Keratinocyte (primary cell): ENCODE data around the gene LSAMP. TPM values are rescaled to one million over a fixed set of nuclear protein-coding genes. Genes with fewer than 3 reads are reported as not detected.

ENCODE experiments used
- DNase-seq: peaks from one replicate; pipeline ENCODE4 v3.0.0-alpha.2; 2011; ENCODE audit warnings: low read depth, missing footprints, low spot score
- FAIRE-seq: peaks from 2 replicates; lab custom pipeline; 2011; peaks lifted over from hg19 to GRCh38; lab: Jason Lieb, UNC
- H2AFZ ChIP-seq: 2 replicates; pipeline ENCODE4 v1.6.0; 2012; ENCODE audit warnings: low read length, control low read depth, inconsistent platforms; ENCODE audit not compliant: control insufficient read depth
- H3K27ac ChIP-seq: 2 replicates; pipeline ENCODE4 v1.5.1; 2011; ENCODE audit warnings: low read length; ENCODE audit not compliant: control insufficient read depth, insufficient read depth
- H3K27me3 ChIP-seq: 3 replicates; pipeline ENCODE4 v1.6.0; 2011; ENCODE audit warnings: low read length; ENCODE audit not compliant: control insufficient read depth, insufficient read depth; ENCODE audit errors: extremely low read depth
- H3K36me3 ChIP-seq, 2 experiments: 2 replicates in 1 of 2; 3 replicates in 1 of 2; pipeline ENCODE4 v1.5.1; 2011; ENCODE audit warnings: low read length in 2 of 2, mild to moderate bottlenecking in 1 of 2; ENCODE audit not compliant: control insufficient read depth in 2 of 2, insufficient read depth in 2 of 2; ENCODE audit errors: extremely low read depth in 1 of 2
- H3K4me1 ChIP-seq: 3 replicates; pipeline ENCODE4 v1.5.1; 2011; ENCODE audit warnings: low read length; ENCODE audit not compliant: control insufficient read depth, insufficient read depth; ENCODE audit errors: extremely low read depth
- H3K4me2 ChIP-seq: 3 replicates; pipeline ENCODE4 v1.6.0; 2011; ENCODE audit warnings: low read depth, low read length; ENCODE audit not compliant: control insufficient read depth, insufficient read depth; ENCODE audit errors: extremely low read depth
- H3K4me3 ChIP-seq, 3 experiments: fragments of 200-600 bp in 1 of 3; sonication (generic) in 1 of 3; 2 replicates in 2 of 3; 3 replicates in 1 of 3; pipeline ENCODE4 v1.5.1; 2011 to 2016; ENCODE audit warnings: low read length in 3 of 3, mild to moderate bottlenecking in 3 of 3, control low read depth in 2 of 3, inconsistent platforms in 1 of 3, low read depth in 1 of 3, mixed read lengths in 1 of 3, mixed run types in 1 of 3, moderate library complexity in 1 of 3; ENCODE audit not compliant: control insufficient read depth in 2 of 3, insufficient read depth in 2 of 3; ENCODE audit errors: extremely low read depth in 1 of 3
- H3K79me2 ChIP-seq: 2 replicates; pipeline ENCODE4 v1.6.0; 2012; ENCODE audit warnings: low read length; ENCODE audit not compliant: control insufficient read depth, insufficient read depth
- H3K9ac ChIP-seq: 3 replicates; pipeline ENCODE4 v1.6.0; 2011; ENCODE audit warnings: low read length; ENCODE audit not compliant: control insufficient read depth, insufficient read depth; ENCODE audit errors: extremely low read depth
- H3K9me1 ChIP-seq: 3 replicates; pipeline ENCODE4 v1.6.0; 2011; ENCODE audit warnings: low read length; ENCODE audit not compliant: control insufficient read depth, insufficient read depth; ENCODE audit errors: extremely low read depth
- H3K9me3 ChIP-seq: 2 replicates; pipeline ENCODE4 v1.5.1; 2012; ENCODE audit warnings: low read depth, low read length; ENCODE audit not compliant: control insufficient read depth
- H4K20me1 ChIP-seq: 3 replicates; pipeline ENCODE4 v1.6.0; 2011; ENCODE audit warnings: low read length; ENCODE audit not compliant: control insufficient read depth, insufficient read depth; ENCODE audit errors: extremely low read depth
- EZH2 ChIP-seq: IDR thresholded peaks from one replicate; pipeline ENCODE4 v1.6.1; 2012; ENCODE audit warnings: inconsistent platforms, mild to moderate bottlenecking, low read length, moderate library complexity
- dilution Hi-C: fragments of 300-500 bp; cut with MboI; formaldehyde crosslinking; loops from one replicate; pipeline ENCODE4 v1.7.0; 2020; ENCODE audit warnings: low sequenced_read_pairs; ENCODE audit not compliant: extremely low pct_ligation_motif_present
- polyA plus RNA-seq, 5 experiments: library from polyadenylated mRNA; depleted of rRNA in 3 of 5; stranded (reverse) in 3 of 5; stranded (forward) in 1 of 5; unstranded in 1 of 5; fragments of >200 nt; gene quantifications; 1 replicate in 1 of 5; 2 replicates in 3 of 5; 3 replicates in 1 of 5; pipeline versions ENCODE4 v1.2.1 to v1.2.3, GENCODE V29; 2011 to 2012; ENCODE audit warnings: missing spikeins in 2 of 5, low read depth in 1 of 5, low replicate concordance in 1 of 5
- TF ChIP-seq, protein P1 (sequence below), 3 experiments: IDR thresholded peaks in 1 of 3; conservative IDR thresholded peaks in 1 of 3; optimal IDR thresholded peaks in 1 of 3; 2 replicates in 2 of 3; 3 replicates in 1 of 3; pipeline versions ENCODE3 to v1.5.1; 2011; ENCODE audit warnings: low read length in 3 of 3, mild to moderate bottlenecking in 3 of 3, moderate library complexity in 2 of 3, control low read depth in 1 of 3, inconsistent platforms in 1 of 3; ENCODE audit not compliant: insufficient read depth in 2 of 3; ENCODE audit errors: extremely low read depth in 1 of 3

The LSAMP gene
- polyA plus RNA-seq, 1 donor (not counting 4 experiments of a cell fraction or from before 2014, with no cell fraction given) = 0.12 TPM

DNA sequence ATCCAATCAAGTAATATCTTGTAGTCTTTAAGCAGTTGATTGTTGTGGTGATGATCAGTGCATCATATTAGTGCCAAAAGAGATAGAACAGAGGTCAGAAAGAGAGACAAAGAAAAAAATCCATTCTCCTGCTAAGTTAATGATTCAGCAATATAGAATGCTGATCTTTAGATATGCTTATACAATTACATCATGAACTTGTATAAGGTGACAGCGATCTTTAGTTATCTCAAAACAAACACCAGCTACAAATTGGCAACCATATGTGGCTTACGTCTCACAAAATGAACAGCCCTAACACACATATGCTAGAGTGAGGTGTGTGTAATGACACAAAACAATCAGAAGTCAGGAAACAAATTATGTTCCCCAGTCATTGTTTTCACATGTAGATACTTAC lies 12.5 kb downstream of the LSAMP start:
- DNase-seq (no peak), FAIRE-seq (no peak)
- H3K9me3 ChIP-seq = no peaks in the 10 kb centered on the region
- no peak overlapping the region for H3K27ac ChIP-seq
- no peaks in the 10 kb centered on the region for H3K9me1 ChIP-seq
- H3K4me1 ChIP-seq = no peaks in the 10 kb centered on the region
- no peaks in the 10 kb centered on the region for H3K27me3 ChIP-seq
- no peak overlapping the region for H3K4me3 ChIP-seq
- H3K9ac ChIP-seq = no peak overlapping the region
- no peak for TF ChIP-seq EZH2
- TF ChIP-seq, protein P1, sequence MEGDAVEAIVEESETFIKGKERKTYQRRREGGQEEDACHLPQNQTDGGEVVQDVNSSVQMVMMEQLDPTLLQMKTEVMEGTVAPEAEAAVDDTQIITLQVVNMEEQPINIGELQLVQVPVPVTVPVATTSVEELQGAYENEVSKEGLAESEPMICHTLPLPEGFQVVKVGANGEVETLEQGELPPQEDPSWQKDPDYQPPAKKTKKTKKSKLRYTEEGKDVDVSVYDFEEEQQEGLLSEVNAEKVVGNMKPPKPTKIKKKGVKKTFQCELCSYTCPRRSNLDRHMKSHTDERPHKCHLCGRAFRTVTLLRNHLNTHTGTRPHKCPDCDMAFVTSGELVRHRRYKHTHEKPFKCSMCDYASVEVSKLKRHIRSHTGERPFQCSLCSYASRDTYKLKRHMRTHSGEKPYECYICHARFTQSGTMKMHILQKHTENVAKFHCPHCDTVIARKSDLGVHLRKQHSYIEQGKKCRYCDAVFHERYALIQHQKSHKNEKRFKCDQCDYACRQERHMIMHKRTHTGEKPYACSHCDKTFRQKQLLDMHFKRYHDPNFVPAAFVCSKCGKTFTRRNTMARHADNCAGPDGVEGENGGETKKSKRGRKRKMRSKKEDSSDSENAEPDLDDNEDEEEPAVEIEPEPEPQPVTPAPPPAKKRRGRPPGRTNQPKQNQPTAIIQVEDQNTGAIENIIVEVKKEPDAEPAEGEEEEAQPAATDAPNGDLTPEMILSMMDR (optimal IDR thresholded peaks at IDR 0.05 in 1 of 3, IDR thresholded peaks at IDR 0.05 in 1 of 3, conservative IDR thresholded peaks at IDR 0.05 in 1 of 3; ENCODE audit: extremely low read depth in 1 of 3, insufficient read depth in 2 of 3, low read length in 3 of 3) = no peak
- H3K36me3 ChIP-seq = no peaks in the 10 kb centered on the region
- no peaks in the 10 kb centered on the region for H3K79me2 ChIP-seq
- H2AFZ ChIP-seq = no peak overlapping the region
- dilution Hi-C loops = no loop called here
- no peaks in the 10 kb centered on the region for H4K20me1 ChIP-seq
- H3K4me2 ChIP-seq = no peak overlapping the region

DNA sequence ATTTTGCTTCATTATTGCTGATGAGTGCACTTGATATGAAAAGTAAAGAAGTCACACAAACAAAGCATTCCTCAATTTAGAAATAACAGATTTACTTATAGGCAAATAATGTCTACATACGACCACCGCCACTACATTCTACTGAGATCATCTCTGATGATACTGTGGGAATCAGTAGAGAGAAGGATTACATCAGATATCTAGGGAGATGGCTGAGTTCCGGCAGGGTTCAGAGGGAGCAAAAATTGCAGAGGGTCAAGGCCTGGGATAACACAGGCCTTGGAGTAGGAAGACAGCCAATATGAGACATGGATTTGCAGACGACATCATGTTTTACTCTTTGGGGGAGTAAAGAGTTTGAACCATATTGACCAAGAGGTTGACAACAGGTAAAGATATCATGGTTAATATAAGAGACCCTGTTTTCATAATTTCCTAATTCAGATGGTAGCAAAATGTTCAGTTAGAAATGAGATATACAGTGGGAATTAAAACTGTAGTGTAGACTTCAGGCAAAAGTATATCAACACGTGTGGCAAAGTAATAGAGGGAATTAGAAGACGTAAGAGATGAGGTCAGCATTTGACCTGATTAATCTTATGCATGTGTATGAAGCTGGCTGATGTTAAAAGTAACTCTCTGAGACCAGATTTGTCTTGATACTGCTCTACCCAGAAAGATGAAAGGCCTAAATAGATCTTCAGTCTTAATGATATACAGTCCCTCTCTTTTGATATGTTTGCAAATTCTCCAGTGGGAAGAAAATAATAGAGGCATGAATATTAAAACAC lies 15.6 kb downstream of the LSAMP start:
- Histone ChIP-seq H3K27ac (no peak overlapping the region), H3K4me1 (no peaks in the 10 kb centered on the region), H3K36me3 (no peaks in the 10 kb centered on the region), H3K4me2 (no peak overlapping the region), H3K4me3 (no peak overlapping the region), H3K9ac (no peak overlapping the region), H4K20me1 (no peaks in the 10 kb centered on the region), H3K9me3 (no peaks in the 10 kb centered on the region), H3K9me1 (no peaks in the 10 kb centered on the region), H3K79me2 (no peaks in the 10 kb centered on the region), H3K27me3 (no peaks in the 10 kb centered on the region), H2AFZ (no peak overlapping the region)
- FAIRE-seq = no peak
- no peak for TF ChIP-seq EZH2
- TF ChIP-seq, protein P1 (optimal IDR thresholded peaks at IDR 0.05 in 1 of 3, IDR thresholded peaks at IDR 0.05 in 1 of 3, conservative IDR thresholded peaks at IDR 0.05 in 1 of 3; ENCODE audit: extremely low read depth in 1 of 3, insufficient read depth in 2 of 3, low read length in 3 of 3) = no peak
- dilution Hi-C loops = no loop called here
- no peak for DNase-seq
